ENCODE data around the gene NIPAL3.

- no peak for TF ChIP-seq POLR2A (IDR thresholded peaks at IDR 0.05; ENCODE audit: low read depth, low read length)
- no peak for TF ChIP-seq POLR2AphosphoS5 (IDR thresholded peaks at IDR 0.05; ENCODE audit: low read depth, low read length)
Observed at GRCh38 chr1:24386931-24387330, 28.7 kb upstream of the NIPAL3 start.

Measured in GM12891 (cell line).